Measurements from ENCODE around the gene FGF11.

Gene FGF11

DNA sequence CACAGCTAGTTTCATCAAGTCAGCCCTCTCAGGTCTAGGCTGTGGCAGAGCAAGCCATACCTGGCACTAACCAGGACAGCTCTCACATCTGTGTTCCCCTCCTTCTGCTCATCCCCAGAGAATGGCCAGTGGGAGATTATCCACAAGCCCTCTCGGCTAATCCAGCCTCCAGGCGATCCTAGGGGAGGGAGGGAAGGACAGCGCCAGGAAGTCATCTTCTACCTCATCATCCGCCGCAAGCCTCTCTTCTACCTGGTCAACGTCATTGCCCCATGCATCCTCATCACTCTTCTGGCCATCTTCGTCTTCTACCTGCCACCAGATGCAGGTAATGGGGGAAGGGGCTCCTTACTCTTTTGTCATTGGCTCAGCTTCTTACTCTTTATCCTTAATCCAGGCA lies 9.1 kb downstream of the FGF11 start:
- Histone ChIP-seq H3K4me3 (replicated peaks; ENCODE audit: insufficient read depth, low read length) (no peak overlapping the region), H3K27ac (replicated peaks) (no peak overlapping the region), H3K27me3 (ENCODE audit: insufficient read depth, poor library complexity, severe bottlenecking) (no peaks in the 10 kb centered on the region)
- TF ChIP-seq, protein P1, sequence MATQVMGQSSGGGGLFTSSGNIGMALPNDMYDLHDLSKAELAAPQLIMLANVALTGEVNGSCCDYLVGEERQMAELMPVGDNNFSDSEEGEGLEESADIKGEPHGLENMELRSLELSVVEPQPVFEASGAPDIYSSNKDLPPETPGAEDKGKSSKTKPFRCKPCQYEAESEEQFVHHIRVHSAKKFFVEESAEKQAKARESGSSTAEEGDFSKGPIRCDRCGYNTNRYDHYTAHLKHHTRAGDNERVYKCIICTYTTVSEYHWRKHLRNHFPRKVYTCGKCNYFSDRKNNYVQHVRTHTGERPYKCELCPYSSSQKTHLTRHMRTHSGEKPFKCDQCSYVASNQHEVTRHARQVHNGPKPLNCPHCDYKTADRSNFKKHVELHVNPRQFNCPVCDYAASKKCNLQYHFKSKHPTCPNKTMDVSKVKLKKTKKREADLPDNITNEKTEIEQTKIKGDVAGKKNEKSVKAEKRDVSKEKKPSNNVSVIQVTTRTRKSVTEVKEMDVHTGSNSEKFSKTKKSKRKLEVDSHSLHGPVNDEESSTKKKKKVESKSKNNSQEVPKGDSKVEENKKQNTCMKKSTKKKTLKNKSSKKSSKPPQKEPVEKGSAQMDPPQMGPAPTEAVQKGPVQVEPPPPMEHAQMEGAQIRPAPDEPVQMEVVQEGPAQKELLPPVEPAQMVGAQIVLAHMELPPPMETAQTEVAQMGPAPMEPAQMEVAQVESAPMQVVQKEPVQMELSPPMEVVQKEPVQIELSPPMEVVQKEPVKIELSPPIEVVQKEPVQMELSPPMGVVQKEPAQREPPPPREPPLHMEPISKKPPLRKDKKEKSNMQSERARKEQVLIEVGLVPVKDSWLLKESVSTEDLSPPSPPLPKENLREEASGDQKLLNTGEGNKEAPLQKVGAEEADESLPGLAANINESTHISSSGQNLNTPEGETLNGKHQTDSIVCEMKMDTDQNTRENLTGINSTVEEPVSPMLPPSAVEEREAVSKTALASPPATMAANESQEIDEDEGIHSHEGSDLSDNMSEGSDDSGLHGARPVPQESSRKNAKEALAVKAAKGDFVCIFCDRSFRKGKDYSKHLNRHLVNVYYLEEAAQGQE (IDR thresholded peaks at IDR 0.05; ENCODE audit: insufficient replicate concordance, low read depth), result no peak
- TF ChIP-seq POLR2AphosphoS5 (IDR thresholded peaks at IDR 0.05; ENCODE audit: low read depth) (no peak), GABPA (IDR thresholded peaks at IDR 0.05; ENCODE audit: low read depth) (no peak), SPI1 (IDR thresholded peaks at IDR 0.05; ENCODE audit: borderline replicate concordance, low read depth) (no peak)
- TF ChIP-seq, protein P2, sequence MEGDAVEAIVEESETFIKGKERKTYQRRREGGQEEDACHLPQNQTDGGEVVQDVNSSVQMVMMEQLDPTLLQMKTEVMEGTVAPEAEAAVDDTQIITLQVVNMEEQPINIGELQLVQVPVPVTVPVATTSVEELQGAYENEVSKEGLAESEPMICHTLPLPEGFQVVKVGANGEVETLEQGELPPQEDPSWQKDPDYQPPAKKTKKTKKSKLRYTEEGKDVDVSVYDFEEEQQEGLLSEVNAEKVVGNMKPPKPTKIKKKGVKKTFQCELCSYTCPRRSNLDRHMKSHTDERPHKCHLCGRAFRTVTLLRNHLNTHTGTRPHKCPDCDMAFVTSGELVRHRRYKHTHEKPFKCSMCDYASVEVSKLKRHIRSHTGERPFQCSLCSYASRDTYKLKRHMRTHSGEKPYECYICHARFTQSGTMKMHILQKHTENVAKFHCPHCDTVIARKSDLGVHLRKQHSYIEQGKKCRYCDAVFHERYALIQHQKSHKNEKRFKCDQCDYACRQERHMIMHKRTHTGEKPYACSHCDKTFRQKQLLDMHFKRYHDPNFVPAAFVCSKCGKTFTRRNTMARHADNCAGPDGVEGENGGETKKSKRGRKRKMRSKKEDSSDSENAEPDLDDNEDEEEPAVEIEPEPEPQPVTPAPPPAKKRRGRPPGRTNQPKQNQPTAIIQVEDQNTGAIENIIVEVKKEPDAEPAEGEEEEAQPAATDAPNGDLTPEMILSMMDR (IDR thresholded peaks at IDR 0.05; ENCODE audit: insufficient read depth, low read length), result no peak
- DNase-seq (ENCODE audit: low read depth in 1 of 2, low spot score in 1 of 2), result no peak

DNA sequence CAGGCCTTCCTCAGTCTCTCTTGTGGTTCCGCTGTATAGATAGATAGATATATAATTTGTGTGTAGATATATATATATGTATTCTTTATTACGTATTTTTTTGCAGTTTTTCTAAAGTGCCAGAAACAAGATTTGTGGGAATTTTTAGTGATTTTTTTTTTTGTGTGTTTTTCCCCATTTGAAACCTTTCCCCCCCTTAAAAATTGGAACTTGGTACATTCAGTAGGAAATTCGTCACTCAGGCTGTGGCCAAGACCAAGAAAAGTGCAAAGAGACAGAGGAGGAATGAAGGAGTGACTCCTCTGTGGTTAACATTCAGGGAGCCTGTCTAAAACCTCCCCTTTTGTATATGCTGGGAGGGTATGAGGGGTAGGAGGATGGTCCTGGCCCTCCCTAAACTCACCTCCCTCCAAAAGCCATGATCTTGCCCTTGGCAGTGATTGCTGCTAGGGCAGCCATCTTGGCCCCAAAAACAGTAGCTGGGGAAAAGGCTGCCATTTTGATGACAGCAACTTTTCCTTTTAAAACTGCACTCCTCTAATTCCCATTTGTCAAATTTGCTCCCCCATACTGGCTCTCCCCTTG lies 20.7 kb downstream of the FGF11 start:
- Histone ChIP-seq H3K27me3 (ENCODE audit: insufficient read depth, poor library complexity, severe bottlenecking) (no peaks in the 10 kb centered on the region), H3K4me3 (replicated peaks; ENCODE audit: insufficient read depth, low read length) (no peak overlapping the region), H3K27ac (replicated peaks) (no peak overlapping the region)
- no peak for DNase-seq (ENCODE audit: low read depth in 1 of 2, low spot score in 1 of 2)
- no peak for TF ChIP-seq GABPA (IDR thresholded peaks at IDR 0.05; ENCODE audit: low read depth)
- TF ChIP-seq, protein P1 (IDR thresholded peaks at IDR 0.05; ENCODE audit: insufficient replicate concordance, low read depth), result no peak
- TF ChIP-seq POLR2AphosphoS5 (IDR thresholded peaks at IDR 0.05; ENCODE audit: low read depth), result no peak
- TF ChIP-seq SPI1 (IDR thresholded peaks at IDR 0.05; ENCODE audit: borderline replicate concordance, low read depth), result no peak
- TF ChIP-seq, protein P2 (IDR thresholded peaks at IDR 0.05; ENCODE audit: insufficient read depth, low read length), result no peak

DNA sequence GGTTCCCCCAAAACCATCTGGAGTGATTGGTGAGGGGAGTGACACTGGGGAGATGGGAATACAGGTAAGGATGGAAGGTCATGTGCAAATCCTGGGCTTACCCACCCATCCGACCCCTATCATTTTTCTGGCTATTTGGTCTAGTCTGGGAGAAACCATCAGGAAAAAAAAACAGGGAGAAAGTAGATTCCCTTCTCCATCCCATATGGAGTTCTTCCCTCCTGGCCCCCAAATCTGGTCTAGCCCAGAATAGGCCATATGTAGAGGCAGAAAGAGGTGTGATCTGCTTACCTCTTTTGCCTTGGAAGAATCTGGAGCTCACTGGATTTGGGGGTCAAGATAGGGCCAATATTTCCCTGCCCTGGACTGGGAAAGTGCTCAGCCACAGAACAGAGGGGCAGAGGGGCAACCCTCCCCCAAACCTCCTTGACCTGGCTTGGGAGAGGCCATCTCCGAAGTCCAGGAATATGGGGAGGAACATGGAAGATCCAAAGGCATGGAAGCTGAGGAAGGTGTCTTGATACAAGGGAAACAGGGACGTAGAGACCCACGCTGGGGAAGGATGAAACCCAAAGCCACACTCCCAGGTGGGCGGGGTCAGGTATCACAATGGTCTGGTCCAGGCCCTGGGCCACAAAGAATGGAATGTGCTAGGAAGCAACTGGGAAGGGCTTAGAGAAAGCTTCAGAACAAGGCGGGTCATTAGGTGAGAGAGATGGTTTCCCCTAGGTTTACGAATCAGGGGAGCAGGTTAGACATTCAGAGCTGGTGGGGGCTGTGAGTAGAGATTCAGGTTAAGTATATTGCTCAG lies 21.7 kb downstream of the FGF11 start:
- Histone ChIP-seq H3K27me3 (ENCODE audit: insufficient read depth, poor library complexity, severe bottlenecking) (no peaks in the 10 kb centered on the region), H3K27ac (replicated peaks) (no peak overlapping the region), H3K4me3 (replicated peaks; ENCODE audit: insufficient read depth, low read length) (no peak overlapping the region)
- TF ChIP-seq, protein P2 (IDR thresholded peaks at IDR 0.05; ENCODE audit: insufficient read depth, low read length), result no peak
- no peak for DNase-seq (ENCODE audit: low read depth in 1 of 2, low spot score in 1 of 2)

All from HL-60 (cell line).